Measurements from ENCODE around the gene RING1. TPM values are rescaled to one million over a fixed set of nuclear protein-coding genes. Genes with fewer than 3 reads are reported as not detected.

Gene RING1
- total RNA-seq, 1 experiment from 2014 or later, result 48.3 TPM

GRCh38 chr6:33236328-33236727, 28.0 kb downstream of the RING1 start:
- no peaks in the 10 kb centered on the region for H3K4me1 Mint-ChIP-seq (ENCODE audit: insufficient read depth, unreplicated experiment)
- no peaks in the 10 kb centered on the region for H3K36me3 Mint-ChIP-seq (ENCODE audit: insufficient read depth, unreplicated experiment)
- no peak overlapping the region for H3K4me3 Mint-ChIP-seq (ENCODE audit: unreplicated experiment)
- no peak overlapping the region for H3K27ac Mint-ChIP-seq (ENCODE audit: low read depth, unreplicated experiment)
- CTCF ChIA-PET, result interaction anchor here (0.6 to 1.5 kb wide), 4 partner anchors 8 to 87 kb away, joined by 3 to 5 read pairs (median 4); no protein-coding TSS in a partner anchor
- TF ChIP-seq CTCF (IDR thresholded peaks at IDR 0.05; ENCODE audit: unreplicated experiment), result no peak
- no peak for DNase-seq (ENCODE audit: unreplicated experiment)
- no TSS peak for BruUV-seq (replicated peaks)
- intact Hi-C loops (cut with micrococcal nuclease), result no loop called here
- H3K9me3 Mint-ChIP-seq (ENCODE audit: unreplicated experiment), result no peaks in the 10 kb centered on the region
- POLR2A ChIA-PET, result no interaction called here
- H3K27me3 Mint-ChIP-seq (ENCODE audit: insufficient read depth, unreplicated experiment), result peaks cover 59% of the 10 kb centered on the region

DNA sequence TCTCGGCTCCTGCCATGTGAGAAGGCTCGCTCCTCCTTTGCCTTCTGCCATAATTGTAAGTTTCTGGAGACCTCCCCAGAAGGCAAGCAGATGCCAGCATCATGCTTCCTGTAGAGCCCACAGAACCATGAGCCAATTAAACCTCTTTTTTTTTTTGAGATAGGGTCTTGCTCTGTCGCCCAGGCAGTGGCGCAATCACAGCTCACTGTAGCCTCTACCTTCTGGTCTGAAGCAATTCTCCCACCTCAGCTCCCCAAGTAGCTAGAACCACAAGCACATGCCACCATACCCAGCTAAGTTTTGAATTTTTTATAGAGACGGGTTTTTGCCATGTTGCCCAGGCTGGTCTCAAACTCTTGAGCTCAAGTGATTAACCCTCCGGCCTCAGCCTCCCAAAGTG, 28.6 kb downstream of the RING1 start:
- Mint-ChIP-seq H3K27me3 (ENCODE audit: insufficient read depth, unreplicated experiment) (peaks cover 56% of the 10 kb centered on the region), H3K4me3 (ENCODE audit: unreplicated experiment) (no peak overlapping the region), H3K27ac (ENCODE audit: low read depth, unreplicated experiment) (no peak overlapping the region), H3K9me3 (ENCODE audit: unreplicated experiment) (no peaks in the 10 kb centered on the region), H3K4me1 (ENCODE audit: insufficient read depth, unreplicated experiment) (no peaks in the 10 kb centered on the region), H3K36me3 (ENCODE audit: insufficient read depth, unreplicated experiment) (no peaks in the 10 kb centered on the region)
- BruUV-seq (replicated peaks), result no TSS peak
- POLR2A ChIA-PET, result no interaction called here
- CTCF ChIA-PET, result interaction anchor here (0.6 to 0.7 kb wide), 2 partner anchors 8 to 304 kb away, joined by 3 to 5 read pairs; no protein-coding TSS in a partner anchor
- DNase-seq (ENCODE audit: unreplicated experiment), result no peak
- TF ChIP-seq CTCF (IDR thresholded peaks at IDR 0.05; ENCODE audit: unreplicated experiment), result no peak
- intact Hi-C loops (cut with micrococcal nuclease), result no loop called here

GRCh38 chr6:33237741-33238140, 29.4 kb downstream of the RING1 start:
- no peak for TF ChIP-seq CTCF (IDR thresholded peaks at IDR 0.05; ENCODE audit: unreplicated experiment)
- DNase-seq (ENCODE audit: unreplicated experiment), result no peak
- H3K36me3 Mint-ChIP-seq (ENCODE audit: insufficient read depth, unreplicated experiment), result no peaks in the 10 kb centered on the region
- ChIA-PET CTCF (interaction anchor here (0.8 to 1.1 kb wide), 2 partner anchors 41 to 108 kb away, joined by 3 read pairs; no protein-coding TSS in a partner anchor), POLR2A (interaction anchor here (1.0 to 1.4 kb wide), 2 partner anchors 16 to 34 kb away, joined by 4 to 5 read pairs; partner anchors contain the start of gene VPS52)
- no peaks in the 10 kb centered on the region for H3K9me3 Mint-ChIP-seq (ENCODE audit: unreplicated experiment)
- H3K27ac Mint-ChIP-seq (ENCODE audit: low read depth, unreplicated experiment), result no peak overlapping the region
- peaks cover 57% of the 10 kb centered on the region for H3K27me3 Mint-ChIP-seq (ENCODE audit: insufficient read depth, unreplicated experiment)
- intact Hi-C loops (cut with micrococcal nuclease), result no loop called here
- BruUV-seq (replicated peaks), result no TSS peak
- H3K4me3 Mint-ChIP-seq (ENCODE audit: unreplicated experiment), result no peak overlapping the region
- H3K4me1 Mint-ChIP-seq (ENCODE audit: insufficient read depth, unreplicated experiment), result no peaks in the 10 kb centered on the region

GRCh38 chr6:33241968-33242367, 33.7 kb downstream of the RING1 start:
- TF ChIP-seq CTCF (IDR thresholded peaks at IDR 0.05; ENCODE audit: unreplicated experiment), result no peak
- ChIA-PET CTCF (no interaction called here), POLR2A (no interaction called here)
- BruUV-seq (replicated peaks), result no TSS peak
- H3K27ac Mint-ChIP-seq (ENCODE audit: low read depth, unreplicated experiment), result no peak overlapping the region
- intact Hi-C loops (cut with micrococcal nuclease), result no loop called here
- DNase-seq (ENCODE audit: unreplicated experiment), result no peak
- H3K4me1 Mint-ChIP-seq (ENCODE audit: insufficient read depth, unreplicated experiment), result no peaks in the 10 kb centered on the region
- H3K36me3 Mint-ChIP-seq (ENCODE audit: insufficient read depth, unreplicated experiment), result no peaks in the 10 kb centered on the region
- no peak overlapping the region for H3K4me3 Mint-ChIP-seq (ENCODE audit: unreplicated experiment)
- no peaks in the 10 kb centered on the region for H3K9me3 Mint-ChIP-seq (ENCODE audit: unreplicated experiment)
- H3K27me3 Mint-ChIP-seq (ENCODE audit: insufficient read depth, unreplicated experiment), result peaks cover 46% of the 10 kb centered on the region

Data from MCF 10A (cell line).